Endothelial cell of hepatic sinusoid (primary cell): Measurements from ENCODE around the gene TBCD.

ENCODE experiments used
- in situ Hi-C: cut with HindIII; loops from 2 replicates; pipeline ENCODE4 v1.10.0; 2017; ENCODE audit warnings: low sequenced_read_pairs

The TBCD gene

DNA sequence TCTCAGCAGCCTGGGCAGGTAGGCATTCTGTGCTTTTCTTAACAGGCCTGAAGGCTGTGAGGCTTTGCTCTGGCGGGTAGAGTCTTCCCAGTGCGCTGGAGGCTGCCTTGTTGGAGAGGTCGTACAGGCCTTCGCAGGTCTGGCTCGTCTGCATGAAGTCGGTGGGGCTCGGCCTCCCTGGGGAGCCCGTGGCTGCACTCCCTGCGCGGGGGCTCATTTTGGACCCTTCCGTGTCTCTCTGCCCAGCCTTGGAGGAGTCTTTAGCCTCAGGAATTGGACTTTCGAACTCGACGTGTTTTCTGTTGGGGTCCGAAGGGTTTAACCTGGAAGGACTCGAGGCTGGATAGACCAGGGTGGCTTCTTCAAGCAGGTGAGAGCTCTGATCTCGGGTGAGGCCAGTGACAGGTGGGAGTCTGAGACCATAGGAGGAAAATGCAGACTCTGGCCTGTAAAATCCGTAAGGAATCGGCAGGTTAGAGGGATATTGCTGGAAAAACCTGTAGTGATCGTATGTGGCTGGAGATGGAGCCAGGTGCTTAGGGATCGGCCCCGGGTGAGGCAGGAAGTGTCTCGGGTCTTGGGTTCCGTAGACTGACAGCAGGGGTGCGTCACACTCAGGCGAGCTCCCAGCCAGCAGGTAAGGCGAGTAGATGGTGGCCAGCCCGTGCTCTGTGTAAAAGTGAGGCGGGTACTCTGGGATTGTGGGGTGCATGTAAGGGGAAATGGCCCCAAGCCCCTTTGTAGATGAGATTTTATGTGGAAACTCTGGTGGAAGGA, 79.4 kb downstream of the TBCD start:
- in situ Hi-C loops, result no loop called here

DNA sequence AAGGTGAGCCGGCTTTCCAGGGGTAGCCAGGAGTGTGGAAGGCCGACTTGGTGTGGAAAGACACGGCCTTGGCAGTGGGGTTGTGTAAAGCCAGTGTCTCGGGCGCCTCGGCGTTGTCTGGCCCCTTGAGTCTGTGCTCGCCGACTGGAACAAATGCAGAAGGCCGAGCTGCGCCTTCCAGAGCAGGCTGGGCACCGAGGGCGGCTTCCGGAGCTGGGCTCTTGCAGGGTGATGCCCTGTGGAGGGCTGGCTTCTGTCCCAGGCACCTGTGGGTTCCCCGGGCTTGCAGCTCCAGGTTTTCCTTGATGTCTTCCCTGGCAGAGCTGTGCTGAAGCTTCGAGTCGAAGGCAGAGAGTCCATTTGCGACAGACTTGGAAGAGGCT, 79.9 kb downstream of the TBCD start:
- in situ Hi-C loops, result no loop called here

DNA sequence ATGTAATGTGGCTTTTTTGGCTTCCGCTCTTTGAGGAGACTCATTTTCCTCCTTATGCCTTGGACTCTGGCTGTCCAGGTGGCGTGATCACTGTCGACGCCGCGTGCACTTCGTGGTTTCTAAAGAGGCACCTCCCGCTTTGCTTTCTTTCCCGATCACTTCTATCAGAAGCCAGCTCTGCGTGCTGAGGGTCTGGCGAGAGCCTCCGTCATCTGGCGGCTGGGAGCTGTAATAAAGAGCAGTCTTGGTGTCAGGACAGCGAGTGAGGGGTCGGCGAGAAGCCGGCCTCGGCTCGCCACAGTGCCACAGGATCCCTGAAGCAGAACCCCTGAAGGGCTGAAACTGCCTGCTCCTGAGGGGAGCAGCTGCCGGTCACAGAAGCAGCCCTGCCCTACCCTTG, 80.5 kb downstream of the TBCD start:
- in situ Hi-C loops, result no loop called here

DNA sequence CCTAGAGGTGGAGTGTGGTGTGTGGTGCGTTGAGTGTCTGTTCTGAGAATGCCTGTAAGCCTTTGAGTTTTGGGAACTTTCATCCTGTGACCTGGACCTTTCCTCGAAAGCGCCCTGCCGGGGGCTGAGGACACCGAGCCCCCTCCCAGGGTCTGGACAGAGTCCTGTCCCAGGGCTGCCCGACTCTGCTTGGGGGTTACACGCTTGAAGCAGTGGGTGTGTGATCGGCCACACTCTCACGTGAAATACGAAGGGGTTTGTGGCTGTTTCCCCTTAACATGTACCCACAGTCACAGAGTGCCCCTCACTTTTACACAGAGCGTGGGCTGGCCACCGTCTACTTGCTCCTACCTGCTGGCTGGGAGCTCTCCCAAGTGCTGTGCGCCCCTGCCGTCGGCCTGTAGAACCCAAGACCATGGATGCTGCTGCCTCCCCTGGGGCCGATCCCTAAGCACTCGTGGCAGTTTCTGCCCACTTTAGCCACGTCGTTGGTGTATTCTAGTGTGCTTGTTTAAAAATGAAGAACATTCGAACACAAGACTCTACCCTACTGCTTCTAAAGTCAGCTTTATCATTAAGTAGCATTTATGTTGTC, 81.1 kb downstream of the TBCD start:
- in situ Hi-C loops, result no loop called here

DNA sequence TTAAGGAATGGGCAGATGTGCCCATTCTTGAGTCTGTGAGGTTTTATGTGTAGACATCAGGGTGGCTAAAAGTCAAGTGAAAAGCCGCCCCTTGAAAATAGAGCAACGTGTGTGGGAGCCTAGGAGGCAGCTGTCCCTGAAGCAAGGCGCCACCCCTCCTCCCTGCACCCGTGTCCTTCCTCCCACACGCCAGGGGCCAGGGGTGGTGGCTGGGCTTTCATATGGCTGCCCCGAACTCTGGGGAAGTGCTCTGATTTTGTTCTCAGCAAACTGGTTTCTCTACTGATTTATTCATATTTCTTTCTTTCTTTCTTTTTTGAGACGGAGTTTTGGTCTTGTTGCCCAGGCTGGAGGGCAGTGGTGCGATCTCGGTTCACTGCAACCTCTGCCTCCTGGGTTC, 83.3 kb downstream of the TBCD start:
- in situ Hi-C loops, result loop anchor here (5.0 kb wide), 1 partner anchor 63 kb away; no protein-coding TSS in a partner anchor

DNA sequence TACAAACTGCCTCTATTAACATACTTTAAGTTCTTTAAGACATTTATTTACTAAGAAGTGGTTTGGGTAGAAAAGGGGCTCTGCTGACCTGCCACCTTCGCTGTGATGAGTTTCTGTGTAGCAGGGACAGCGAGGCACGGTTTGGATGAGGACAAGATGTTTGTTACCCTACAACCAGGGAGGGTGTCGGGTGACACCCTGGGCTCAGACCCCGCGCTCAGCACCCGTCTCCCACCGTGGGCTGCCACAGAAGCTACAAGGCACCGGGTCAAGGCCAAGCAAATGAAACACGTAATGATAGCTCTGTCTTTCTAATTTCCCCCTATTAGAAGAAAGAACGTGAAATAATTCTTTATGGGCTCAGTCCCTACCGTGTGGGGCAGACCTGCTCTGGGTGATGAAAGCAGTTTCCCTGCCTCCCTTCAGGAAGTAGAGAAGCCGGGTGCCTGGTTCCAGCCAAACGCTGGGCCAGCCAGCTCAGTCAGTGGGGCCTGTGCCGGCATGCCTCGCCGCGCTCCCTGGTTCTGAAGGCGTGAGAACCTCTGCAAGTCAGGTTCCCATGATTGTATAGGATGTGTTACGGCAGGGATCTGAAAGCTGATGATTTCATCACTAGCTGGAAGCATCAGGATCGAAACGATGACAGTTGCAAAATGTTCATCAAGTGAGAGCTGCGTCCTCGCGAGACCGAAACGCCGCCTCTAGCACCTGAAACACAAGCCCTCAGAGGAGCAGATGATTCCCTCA, 84.1 kb downstream of the TBCD start:
- in situ Hi-C loops, result loop anchor here (5.0 kb wide), 1 partner anchor 64 kb away; no protein-coding TSS in a partner anchor

DNA sequence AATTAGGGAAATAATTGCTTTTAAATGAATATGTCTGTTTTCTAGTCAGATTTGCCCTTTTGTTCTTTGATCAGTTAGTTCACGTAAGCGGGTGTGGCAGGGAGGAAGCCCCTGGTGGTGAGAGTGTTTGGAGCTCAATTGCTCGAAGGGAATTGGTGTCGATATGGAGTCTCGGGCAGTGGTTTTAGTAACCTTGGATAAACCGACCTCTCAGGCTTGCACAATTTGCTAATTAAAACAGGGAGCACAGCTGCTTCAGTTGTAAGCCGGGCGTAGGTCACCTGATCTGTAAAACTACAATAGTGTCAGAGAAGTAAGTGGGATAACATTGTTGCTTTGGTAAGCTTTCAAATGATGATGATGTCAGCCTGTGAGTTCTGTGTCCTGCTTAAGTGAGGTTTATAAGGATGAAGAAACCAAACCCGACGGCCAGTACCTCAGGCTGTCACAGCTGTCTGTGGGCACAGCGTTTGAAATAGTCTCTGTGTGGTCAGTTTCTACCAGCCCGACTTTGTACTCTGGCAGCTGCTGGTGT, 85.0 kb downstream of the TBCD start:
- in situ Hi-C loops, result loop anchor here (5.0 kb wide), 1 partner anchor 65 kb away; no protein-coding TSS in a partner anchor

DNA sequence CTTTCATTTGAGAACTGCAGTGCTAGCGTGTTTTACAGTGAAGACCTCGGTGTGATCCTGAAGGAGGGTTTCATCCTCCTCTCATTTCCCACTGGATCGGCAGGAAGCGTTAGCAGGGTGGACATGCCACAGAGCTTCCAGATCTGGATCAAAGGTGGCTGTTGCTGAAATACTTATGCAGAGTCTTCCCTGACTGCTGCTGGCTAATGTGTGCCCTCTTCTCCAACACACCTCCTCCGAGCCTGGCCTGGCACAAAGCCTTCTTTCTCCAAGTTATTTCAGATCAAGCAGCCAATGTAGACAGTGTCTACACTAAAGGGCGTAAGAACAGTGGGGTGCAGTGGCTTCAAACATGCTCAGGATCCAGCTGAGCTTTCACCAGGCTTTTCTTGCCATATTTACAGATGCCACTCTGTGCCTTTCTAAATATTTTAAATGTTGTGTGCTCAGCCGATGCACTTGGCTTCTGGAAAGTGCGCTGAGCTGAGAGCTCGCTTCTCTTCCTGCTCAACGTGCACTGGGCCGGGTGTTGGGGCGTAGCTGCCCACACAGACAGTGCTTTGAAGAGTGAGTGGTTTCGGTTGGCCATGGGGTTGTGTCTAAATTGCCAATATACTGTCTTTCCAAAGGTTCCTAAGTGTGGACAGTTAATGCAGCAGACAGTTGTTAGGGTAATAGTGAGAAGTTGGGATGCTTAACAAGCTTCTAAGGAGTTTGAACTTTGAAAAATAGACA, 85.9 kb downstream of the TBCD start:
- in situ Hi-C loops, result loop anchor here (5.0 kb wide), 1 partner anchor 65 kb away; no protein-coding TSS in a partner anchor

DNA sequence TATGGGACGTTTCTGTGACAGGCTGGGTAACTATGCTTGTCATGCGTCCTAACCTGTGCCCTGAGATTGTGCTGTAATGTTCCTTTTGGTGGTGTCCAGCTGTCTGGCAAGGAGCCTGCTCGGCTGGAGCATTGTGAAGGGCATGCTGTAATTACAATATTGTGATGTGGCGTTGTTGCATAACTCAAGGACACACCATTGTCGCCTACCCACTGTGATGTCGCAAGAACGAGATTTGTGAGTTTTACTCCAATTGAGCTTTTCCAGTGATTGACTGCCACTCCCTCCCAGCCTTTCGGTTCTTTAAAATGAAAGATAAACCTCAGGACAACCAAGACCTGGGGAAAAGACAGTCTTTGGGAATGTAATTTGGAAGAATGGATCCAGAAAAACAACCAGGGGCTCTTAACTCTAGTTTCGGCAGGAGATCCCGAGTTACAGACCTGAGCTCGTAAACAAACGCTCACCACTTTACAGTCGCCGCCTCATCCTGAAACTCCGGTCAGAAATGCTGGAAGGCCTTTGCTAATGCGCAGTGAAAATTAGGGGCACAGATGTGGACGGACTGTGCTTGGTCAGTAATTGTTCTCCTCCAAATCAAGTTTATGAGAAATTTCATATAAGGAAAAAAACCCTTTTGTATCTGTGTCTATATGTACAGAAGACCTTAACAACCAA, 86.7 kb downstream of the TBCD start:
- in situ Hi-C loops, result loop anchor here (5.0 kb wide), 1 partner anchor 66 kb away; no protein-coding TSS in a partner anchor

DNA sequence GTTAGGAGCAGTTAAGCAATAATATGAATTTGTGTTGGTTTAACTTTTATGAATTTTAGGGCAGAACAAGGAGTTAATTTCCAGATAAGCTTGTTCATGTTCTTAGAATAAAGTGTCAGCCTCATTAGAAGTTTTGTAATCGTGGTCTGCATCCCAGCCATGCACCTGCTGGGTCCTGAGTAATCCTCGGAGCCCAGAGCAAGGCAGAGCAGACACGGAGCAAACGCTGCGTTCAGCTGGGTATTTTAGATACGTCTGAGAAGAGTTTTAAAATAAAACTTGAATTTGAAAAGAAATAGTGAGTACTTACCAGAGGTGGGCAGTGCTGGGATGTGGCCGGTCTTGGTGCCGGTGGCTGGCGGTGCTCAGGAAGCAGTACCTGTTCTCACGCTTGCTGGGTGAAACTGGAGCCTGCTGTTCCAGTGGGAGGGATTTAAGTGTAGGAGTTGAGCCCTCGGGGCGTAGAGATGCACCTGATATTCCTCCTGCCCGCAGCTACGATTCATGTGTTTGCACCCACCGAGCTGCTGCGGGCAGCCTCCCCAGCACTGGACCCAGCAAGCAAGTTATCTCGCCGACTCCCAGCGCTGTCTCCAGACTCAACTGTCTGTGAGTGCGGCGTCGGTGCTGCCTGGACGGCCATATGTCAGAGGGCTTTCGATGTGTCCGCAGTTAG, 87.9 kb downstream of the TBCD start, which contains the start of gene ZNF750:
TSS of gene ZNF750 (minus strand) at position 406 of the 676 bp plus-strand sequence. CDS start 7,568 bp downstream, outside the sequence.
- in situ Hi-C loops, result loop anchor here (5.0 kb wide), 1 partner anchor 67 kb away; no protein-coding TSS in a partner anchor

DNA sequence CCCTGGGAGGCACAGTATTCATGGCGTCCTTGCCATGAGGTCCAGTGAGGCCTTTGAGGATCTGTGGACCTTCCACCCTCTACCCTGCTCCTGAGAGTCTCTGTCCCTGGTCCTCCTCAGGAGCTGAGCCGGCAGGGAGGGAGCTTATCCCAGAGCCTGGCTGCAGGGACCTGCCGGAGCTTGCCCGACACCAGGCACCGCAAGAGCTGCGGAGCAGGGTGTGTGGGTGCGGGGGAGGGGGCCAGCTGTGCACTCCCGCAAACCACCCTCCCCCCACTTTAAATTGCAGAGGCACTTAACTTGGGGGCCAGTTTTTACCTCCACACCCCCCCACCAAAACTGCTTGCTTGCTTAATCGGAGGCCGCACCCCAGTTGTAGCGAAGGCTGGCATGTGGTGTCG, 88.6 kb downstream of the TBCD start:
- in situ Hi-C loops, result no loop called here

DNA sequence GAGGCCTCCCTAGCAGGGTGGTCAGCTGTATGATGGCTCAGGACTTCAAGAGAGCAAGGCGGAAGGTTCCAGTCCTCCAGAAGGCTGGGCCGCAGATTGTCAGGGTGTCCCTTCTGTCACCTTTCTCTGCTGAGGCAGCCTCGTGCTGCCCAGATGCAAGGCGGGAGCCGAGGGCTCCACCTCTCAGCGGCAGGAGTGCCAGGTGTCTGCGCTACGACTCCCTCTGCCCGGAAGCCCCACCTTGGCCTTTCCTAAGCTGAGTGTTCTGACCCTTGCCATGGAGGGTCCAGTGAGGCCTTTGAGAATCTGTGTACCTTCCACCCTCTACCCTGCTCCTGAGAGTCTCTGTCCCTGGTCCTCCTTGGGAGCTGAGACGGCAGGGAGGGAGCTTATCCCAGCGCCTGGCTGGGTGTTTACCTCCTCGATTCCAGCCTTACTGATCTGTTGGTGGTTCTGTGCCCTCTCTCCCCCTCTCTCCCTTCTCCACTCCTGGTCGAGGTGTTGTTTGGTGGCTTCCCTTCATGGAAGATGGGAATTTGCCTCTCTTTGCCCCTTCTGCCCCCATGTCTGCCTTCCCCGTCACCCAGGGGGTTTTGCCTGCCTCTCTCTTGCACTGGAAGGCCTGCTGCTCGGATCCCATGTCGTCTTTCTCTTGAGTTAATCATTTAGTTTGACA, 90.2 kb downstream of the TBCD start:
- in situ Hi-C loops, result no loop called here

DNA sequence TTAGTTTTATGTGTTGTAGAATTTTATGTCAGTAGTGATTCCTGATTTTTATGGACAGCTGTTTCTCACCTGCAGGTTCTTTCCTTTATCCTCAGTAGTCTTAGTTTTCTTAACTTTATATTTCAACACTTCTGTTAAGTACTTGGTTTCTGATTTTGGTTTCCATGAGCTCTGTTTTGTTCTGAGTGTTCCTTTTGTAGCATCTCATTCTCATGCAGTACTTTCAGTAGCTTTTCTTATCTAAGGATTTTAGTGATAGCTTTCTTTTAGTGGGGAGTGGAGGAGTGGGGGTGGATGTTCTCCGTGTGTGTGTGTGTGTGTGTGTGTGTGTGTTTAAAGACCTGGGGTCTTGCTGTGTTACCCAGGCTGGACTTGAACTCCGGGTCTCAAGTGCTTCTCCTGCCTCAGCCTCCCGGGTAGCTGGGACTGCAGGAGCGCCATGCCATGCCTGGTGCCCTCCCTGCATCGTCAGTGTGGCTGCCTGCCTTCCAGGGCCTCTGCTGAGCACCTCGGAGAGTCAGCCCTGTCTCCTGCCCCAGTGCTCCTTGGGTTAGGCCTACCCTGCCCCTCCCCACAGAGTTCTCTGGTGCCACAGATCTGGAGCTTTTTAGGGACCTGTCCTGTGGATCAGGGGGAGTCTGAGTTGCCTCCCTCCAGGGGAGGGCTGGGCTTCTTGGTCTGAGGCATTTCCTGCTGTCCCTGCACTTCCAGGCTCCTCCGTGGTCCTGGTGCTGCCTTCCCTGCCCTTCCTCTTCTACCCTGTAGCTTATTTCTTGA, 92.2 kb downstream of the TBCD start:
- in situ Hi-C loops, result no loop called here

DNA sequence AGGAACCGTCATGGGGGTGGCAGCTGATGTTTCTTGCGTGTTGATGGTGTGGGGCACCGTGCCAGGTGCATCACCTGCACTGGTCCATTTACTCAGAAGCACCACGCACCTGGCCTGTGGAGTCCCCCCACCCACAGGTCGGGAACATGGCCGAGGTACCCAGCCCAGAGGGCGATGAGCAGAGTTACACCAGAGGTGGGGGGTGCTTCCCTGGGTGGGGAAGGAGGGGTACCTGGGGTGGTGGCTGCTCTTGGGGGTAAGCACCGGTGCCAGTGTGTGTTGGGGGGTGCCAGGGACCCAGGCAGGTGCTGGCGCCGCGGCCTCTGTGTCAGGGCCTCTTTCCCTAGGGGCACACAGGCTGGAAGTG, 92.9 kb downstream of the TBCD start:
- in situ Hi-C loops, result loop anchor here (5.0 kb wide), 2 partner anchors 68 to 98 kb away; no protein-coding TSS in a partner anchor

DNA sequence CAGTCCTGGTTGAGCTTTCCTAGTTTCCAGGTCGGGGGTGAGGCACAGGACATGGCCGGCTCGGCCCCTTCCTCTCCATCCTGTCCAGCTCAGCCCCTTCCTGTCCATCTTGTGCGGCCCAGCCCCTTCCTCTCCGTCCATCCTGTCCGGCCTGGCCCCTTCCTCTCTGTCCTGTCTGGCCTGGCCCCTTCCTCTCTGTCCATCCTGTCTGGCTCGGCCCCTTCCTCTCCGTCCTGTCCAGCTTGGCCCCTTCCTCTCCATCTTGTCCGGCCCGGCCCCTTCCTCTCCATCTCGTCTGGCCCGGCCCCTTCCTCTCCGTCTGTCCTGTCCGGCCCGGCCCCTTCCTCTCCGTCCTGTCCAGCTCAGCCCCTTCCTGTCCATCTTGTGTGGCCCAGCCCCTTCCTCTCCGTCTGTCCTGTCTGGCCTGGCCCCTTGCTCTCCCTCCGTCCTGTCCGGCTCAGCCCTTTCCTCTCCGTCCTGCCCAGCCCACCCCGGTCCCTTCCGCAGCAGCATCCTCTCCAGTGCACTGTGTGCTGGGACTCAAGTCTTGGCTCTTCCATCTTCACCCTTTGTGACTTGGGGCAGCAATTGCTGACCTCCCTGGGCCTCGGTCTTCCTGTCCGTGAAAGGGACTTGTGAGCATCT, 93.4 kb downstream of the TBCD start:
- in situ Hi-C loops, result loop anchor here (5.0 kb wide), 2 partner anchors 67 to 97 kb away; no protein-coding TSS in a partner anchor

DNA sequence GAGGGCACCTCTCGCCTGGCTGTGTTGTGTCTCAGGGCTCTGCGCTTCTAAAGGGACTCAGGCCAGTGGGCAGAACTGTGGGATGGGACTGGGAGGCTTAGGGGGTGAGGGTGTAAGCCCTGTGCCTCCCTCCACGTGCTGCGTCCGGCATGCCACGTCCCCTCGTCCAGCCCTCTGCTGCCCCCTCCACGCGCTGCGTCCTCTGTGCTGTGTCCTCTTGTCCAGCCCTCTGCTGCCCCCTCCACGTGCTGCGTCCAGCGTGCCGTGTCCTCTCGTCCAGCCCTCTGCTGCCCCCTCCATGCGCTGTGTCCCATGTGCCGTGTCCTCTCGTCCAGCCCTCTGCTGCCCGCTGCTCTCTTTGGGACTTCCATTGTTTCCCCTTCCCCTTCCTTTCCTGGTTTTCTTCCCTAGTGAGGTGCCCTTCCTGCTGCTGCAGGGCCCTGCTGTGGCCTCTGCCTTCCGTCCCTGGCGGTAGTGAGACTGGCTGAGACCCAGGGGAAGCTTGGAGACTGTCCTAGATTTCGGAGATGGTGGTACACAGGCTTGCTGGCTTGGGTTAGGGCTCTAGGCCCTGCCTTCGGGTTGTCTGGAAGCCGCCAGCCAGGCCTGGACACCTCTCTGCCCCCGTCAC, 94.3 kb downstream of the TBCD start:
- in situ Hi-C loops, result loop anchor here (5.0 kb wide), 2 partner anchors 66 to 96 kb away; no protein-coding TSS in a partner anchor
